OCI-LY1 (cell line): Measurements from ENCODE around the gene MCTS1.

ENCODE experiments used
- CTCF ChIP-seq: fragments of 200-600 bp; sonication (generic), shearing (Covaris generic); IDR thresholded peaks from 2 replicates; pipeline ENCODE4 v1.5.1; 2017; ENCODE audit warnings: mild to moderate bottlenecking, antibody characterized with exemption, low read length, moderate library complexity, mixed read lengths
- EZH2 ChIP-seq: fragments of 200-600 bp; sonication (generic), shearing (Covaris generic); IDR thresholded peaks from 2 replicates; pipeline ENCODE4 v1.8.0; 2017; ENCODE audit warnings: borderline replicate concordance, mixed run types, mild to moderate bottlenecking, antibody characterized with exemption, low read length, moderate library complexity, mixed read lengths

- TF ChIP-seq CTCF (no peak), EZH2 (no peak)
Observed at GRCh38 chrX:120556251-120556650, 47.6 kb upstream of the MCTS1 start.
